ENCODE data around the gene PDE4B.

PDE4B gene

DNA sequence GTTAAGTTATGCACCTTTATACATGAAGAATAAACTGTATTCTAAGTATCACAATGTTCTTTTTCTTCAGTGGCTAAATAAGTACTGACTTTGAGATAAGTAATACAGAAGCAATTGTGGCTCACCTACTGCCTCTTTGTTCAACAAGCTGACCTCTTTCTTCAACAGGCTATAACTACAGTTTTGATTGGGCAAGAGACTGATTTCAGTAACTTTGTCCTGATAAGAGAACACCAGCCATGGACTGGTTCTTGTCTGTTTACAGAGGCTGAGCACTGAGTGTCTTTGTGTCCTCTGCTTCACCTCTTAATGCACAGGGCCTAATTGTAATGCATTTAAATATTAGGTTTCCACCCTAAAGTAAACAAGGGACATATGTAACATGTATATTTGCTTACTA is 34.6 kb upstream of the PDE4B start:
- H3K4me3 ChIP-seq (ENCODE audit: low read depth, low read length): no peak overlapping the region
- H3K4me1 ChIP-seq: no peaks in the 10 kb centered on the region
- no peaks in the 10 kb centered on the region for H3K79me2 ChIP-seq
- H2AFZ ChIP-seq: no peak overlapping the region
- no peak overlapping the region for H3K27ac ChIP-seq
- no peak overlapping the region for H3K9ac ChIP-seq
- TF ChIP-seq, protein P1, sequence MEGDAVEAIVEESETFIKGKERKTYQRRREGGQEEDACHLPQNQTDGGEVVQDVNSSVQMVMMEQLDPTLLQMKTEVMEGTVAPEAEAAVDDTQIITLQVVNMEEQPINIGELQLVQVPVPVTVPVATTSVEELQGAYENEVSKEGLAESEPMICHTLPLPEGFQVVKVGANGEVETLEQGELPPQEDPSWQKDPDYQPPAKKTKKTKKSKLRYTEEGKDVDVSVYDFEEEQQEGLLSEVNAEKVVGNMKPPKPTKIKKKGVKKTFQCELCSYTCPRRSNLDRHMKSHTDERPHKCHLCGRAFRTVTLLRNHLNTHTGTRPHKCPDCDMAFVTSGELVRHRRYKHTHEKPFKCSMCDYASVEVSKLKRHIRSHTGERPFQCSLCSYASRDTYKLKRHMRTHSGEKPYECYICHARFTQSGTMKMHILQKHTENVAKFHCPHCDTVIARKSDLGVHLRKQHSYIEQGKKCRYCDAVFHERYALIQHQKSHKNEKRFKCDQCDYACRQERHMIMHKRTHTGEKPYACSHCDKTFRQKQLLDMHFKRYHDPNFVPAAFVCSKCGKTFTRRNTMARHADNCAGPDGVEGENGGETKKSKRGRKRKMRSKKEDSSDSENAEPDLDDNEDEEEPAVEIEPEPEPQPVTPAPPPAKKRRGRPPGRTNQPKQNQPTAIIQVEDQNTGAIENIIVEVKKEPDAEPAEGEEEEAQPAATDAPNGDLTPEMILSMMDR (IDR thresholded peaks at IDR 0.05): no peak
- no peaks in the 10 kb centered on the region for H3K27me3 ChIP-seq (ENCODE audit: control insufficient read depth, insufficient read depth, low read length)
- no peaks in the 10 kb centered on the region for H3K9me3 ChIP-seq (ENCODE audit: control insufficient read depth, low read length)
- no peaks in the 10 kb centered on the region for H3K36me3 ChIP-seq (ENCODE audit: control insufficient read depth, insufficient read depth, low read length)
- no peak overlapping the region for H3K4me2 ChIP-seq (ENCODE audit: low read length)

DNA sequence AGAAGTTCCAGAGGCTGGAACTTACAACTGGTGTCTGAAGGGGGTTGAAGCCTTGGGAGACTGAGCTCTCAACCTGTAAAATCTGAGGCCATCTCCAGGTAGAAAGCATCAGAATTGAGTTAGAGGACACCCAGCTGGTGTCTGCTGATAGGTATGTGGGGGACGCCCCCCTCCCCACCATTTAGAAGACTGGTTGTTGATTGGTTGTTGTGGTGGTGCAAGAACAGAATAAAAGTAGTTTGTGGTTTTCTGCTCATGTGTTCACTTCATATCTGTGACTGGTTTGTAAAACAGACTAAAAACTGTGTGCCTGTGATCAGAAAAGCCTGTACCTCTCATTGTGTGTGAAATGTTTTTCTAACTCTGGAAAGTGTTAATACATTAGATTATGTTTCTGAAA is 33.2 kb upstream of the PDE4B start:
- no peaks in the 10 kb centered on the region for H3K27me3 ChIP-seq (ENCODE audit: control insufficient read depth, insufficient read depth, low read length)
- H3K27ac ChIP-seq: no peak overlapping the region
- TF ChIP-seq, protein P1 (IDR thresholded peaks at IDR 0.05): no peak
- H2AFZ ChIP-seq: no peak overlapping the region
- H3K36me3 ChIP-seq (ENCODE audit: control insufficient read depth, insufficient read depth, low read length): no peaks in the 10 kb centered on the region
- no peak overlapping the region for H3K4me2 ChIP-seq (ENCODE audit: low read length)
- H3K4me1 ChIP-seq: no peaks in the 10 kb centered on the region
- H3K9me3 ChIP-seq (ENCODE audit: control insufficient read depth, low read length): no peaks in the 10 kb centered on the region
- no peaks in the 10 kb centered on the region for H3K79me2 ChIP-seq
- no peak overlapping the region for H3K4me3 ChIP-seq (ENCODE audit: low read depth, low read length)
- H3K9ac ChIP-seq: no peak overlapping the region

DNA sequence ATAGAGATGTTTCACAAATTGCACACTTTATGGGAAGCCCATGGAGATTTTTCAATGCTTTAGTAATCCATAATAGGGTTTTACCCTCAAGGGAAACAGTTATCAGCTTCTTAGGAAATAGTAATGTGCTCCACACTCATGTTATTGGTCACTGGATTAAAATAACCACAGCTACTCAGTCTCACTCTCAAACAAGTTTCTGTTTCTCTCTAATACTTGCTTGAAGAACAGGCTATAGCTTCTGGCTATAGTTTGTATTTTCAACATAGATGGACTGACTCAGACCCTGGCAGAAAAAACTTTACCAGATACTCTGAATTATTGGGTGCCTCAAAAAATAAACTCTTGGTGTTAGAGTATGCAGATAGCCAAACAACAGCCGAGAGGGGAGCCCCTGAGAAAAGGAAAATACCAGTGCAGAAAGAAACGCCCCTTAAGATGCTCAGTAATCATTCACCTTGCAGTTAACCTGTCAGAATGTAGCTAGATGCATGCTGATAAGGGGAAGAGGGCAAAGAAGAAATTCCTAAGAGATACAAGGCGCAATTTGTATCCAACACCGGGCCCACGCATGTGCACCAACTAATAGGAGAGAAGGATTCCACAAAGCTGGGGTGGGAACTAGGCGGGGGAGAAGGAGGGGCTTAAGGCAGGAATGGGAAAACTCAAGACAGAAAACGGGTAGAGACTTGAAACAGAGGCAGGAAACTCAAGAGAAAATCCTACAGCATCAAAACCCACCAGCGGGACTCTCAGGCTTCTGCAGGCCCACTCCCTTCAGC is 30.4 kb upstream of the PDE4B start:
- Histone ChIP-seq H3K4me3 (ENCODE audit: low read depth, low read length) (no peak overlapping the region), H2AFZ (no peak overlapping the region), H3K9me3 (ENCODE audit: control insufficient read depth, low read length) (no peaks in the 10 kb centered on the region), H3K27me3 (ENCODE audit: control insufficient read depth, insufficient read depth, low read length) (no peaks in the 10 kb centered on the region), H3K4me1 (no peaks in the 10 kb centered on the region), H3K4me2 (ENCODE audit: low read length) (no peak overlapping the region), H3K27ac (no peak overlapping the region), H3K79me2 (no peaks in the 10 kb centered on the region), H3K36me3 (ENCODE audit: control insufficient read depth, insufficient read depth, low read length) (no peaks in the 10 kb centered on the region), H3K9ac (no peak overlapping the region)
- TF ChIP-seq, protein P1 (IDR thresholded peaks at IDR 0.05): no peak

DNA sequence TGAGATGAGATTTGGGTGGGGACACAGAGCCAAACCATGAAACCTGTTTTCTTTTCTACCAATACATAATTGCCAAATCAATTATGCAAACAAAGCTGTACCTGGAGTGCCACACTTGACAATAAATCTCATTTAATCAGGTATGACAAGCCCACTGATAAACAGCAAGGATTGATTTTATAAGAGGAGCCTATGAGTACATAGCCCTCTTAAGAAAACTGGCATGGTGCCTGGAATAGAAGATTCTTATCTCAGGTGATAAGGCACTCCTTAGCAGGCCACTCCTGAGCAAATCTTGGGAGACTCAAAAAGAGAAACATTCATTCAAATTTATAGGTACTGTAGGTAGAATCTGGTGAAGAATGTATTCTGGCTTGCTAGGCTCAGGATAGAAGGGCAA is 28.6 kb upstream of the PDE4B start:
- no peak overlapping the region for H3K27ac ChIP-seq
- H3K79me2 ChIP-seq: no peaks in the 10 kb centered on the region
- H3K27me3 ChIP-seq (ENCODE audit: control insufficient read depth, insufficient read depth, low read length): no peaks in the 10 kb centered on the region
- no peaks in the 10 kb centered on the region for H3K4me1 ChIP-seq
- TF ChIP-seq, protein P1 (IDR thresholded peaks at IDR 0.05): no peak
- no peaks in the 10 kb centered on the region for H3K36me3 ChIP-seq (ENCODE audit: control insufficient read depth, insufficient read depth, low read length)
- no peak overlapping the region for H3K9ac ChIP-seq
- H3K4me2 ChIP-seq (ENCODE audit: low read length): no peak overlapping the region
- H3K9me3 ChIP-seq (ENCODE audit: control insufficient read depth, low read length): peaks cover 4% of the 10 kb centered on the region
- no peak overlapping the region for H3K4me3 ChIP-seq (ENCODE audit: low read depth, low read length)
- no peak overlapping the region for H2AFZ ChIP-seq

DNA sequence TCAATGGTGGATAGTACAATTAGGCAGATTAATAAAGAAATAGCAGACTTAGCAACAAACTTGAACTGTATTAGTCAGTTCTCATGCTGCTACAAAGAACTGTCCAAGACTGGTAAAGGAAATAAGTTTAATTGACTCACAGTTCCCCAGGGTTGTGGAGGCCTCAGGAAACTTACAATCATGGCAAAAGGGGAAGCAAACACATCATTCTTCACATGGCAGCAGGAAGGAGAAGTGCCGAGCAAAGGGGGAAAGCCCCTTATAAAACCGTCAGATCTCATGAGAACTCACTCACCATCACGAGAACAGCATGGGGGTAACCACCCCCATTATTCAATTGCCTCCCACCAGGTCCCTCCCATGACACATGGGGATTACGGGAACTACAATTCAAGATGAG is 27.1 kb upstream of the PDE4B start:
- TF ChIP-seq, protein P1 (IDR thresholded peaks at IDR 0.05): no peak
- H3K9me3 ChIP-seq (ENCODE audit: control insufficient read depth, low read length): peaks cover 4% of the 10 kb centered on the region

More for the DNA sequence above, 27.1 kb upstream of the PDE4B start:
- Histone ChIP-seq H3K9ac (no peak overlapping the region), H3K4me1 (no peaks in the 10 kb centered on the region), H3K27ac (no peak overlapping the region), H2AFZ (no peak overlapping the region), H3K79me2 (no peaks in the 10 kb centered on the region), H3K4me2 (ENCODE audit: low read length) (no peak overlapping the region), H3K4me3 (ENCODE audit: low read depth, low read length) (no peak overlapping the region), H3K36me3 (ENCODE audit: control insufficient read depth, insufficient read depth, low read length) (no peaks in the 10 kb centered on the region), H3K27me3 (ENCODE audit: control insufficient read depth, insufficient read depth, low read length) (no peaks in the 10 kb centered on the region)

Measured in parathyroid adenoma (tissue), 2 donors.